Spleen (tissue), 7 donors: ENCODE data around the gene FARP1.

Experiments used
- CTCF ChIP-seq, 11 experiments: fragments of 200-600 bp in 7 of 11; fragments of 450-650 bp in 4 of 11; sonication (generic) in 4 of 11; IDR thresholded peaks in 8 of 11; conservative IDR thresholded peaks in 3 of 11; 1 replicate in 7 of 11; 2 replicates in 4 of 11; pipeline versions ENCODE4 v1.4.0 to v1.8.0; 2016 to 2021; ENCODE audit warnings: antibody characterized with exemption in 11 of 11, inconsistent platforms in 4 of 11, mild to moderate bottlenecking in 1 of 11
- POLR2A ChIP-seq, 3 donors: fragments of 450-650 bp; IDR thresholded peaks; one replicate each; pipeline ENCODE4 v1.5.1; 2017; ENCODE audit warnings: antibody characterized with exemption in 3 of 3, mild to moderate bottlenecking in 1 of 3
- donor health status: DM: no; HTN: no; CAD: no; lungs with moderate emphysema.
- donor health status: DM: no; HTN: no; CAD: no.
- donor health status: DM: no; HTN: no; CAD: no.

- no peak for TF ChIP-seq CTCF (IDR thresholded peaks at IDR 0.05 in 8 of 11, conservative IDR thresholded peaks at IDR 0.05 in 3 of 11)
- TF ChIP-seq POLR2A (IDR thresholded peaks at IDR 0.05), result no peak
These were observed 76.8 kb downstream of the FARP1 start for GRCh38 chr13:98219685-98220084.
